ENCODE measurements around the gene SCAP. TPM values are rescaled to one million over a fixed set of nuclear protein-coding genes. Genes with fewer than 3 reads are reported as not detected.

SCAP gene
- total and polyA plus RNA-seq, 8 donors = 29.0 to 59.5 (median 37.2) TPM

- no peak for ATAC-seq
- peak in 1 of 6 donors; percentile 5 for DNase-seq
- intact Hi-C loops (cut with DNase I) = no loop called here
- Histone ChIP-seq H3K36me3 (peaks cover 0 to 7% (median 0%) of the 10 kb centered on the region in 3 donors), H3K4me3 (no peak overlapping the region), H3K4me1 (peaks cover 15 to 27% (median 20%) of the 10 kb centered on the region in 3 donors), H3K27ac (peak overlapping the region; percentile 59 to 80 (median 78)), H3K9me3 (no peaks in the 10 kb centered on the region), H3K27me3 (no peaks in the 10 kb centered on the region)
- no peak for FAIRE-seq
- 90 to 92% methylated on average over 5 of the region's 5 CpGs for WGBS, 2 donors
- TF ChIP-seq CTCF (IDR thresholded peaks at IDR 0.05) = no peak
These were observed 31.6 kb downstream of the SCAP start for GRCh38 chr3:47444103-47444502.

DNA sequence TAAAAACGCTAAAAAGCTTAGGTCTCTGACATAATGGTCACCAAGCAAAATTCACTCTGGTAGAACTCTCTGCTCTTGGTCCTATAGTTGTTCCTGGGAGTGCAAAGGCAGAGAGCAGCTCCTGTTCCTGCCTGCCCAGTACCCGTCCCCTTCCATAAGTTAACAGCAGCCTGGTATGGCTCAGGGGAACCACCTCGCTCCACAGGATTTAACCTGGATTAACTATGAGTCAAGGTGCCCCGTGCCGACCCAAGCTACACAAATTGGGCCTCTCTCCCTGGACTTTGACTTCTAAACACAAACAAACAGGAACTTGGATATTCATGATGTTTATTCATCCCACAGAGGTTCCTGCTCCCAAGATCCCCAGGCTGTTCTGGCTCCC is 32.1 kb downstream of the SCAP start:
- DNase-seq (peak in 2 of 6 donors; percentile 23 to 53), ATAC-seq (peak; percentile 61 to 76 (median 67)), FAIRE-seq (no peak)
- no peaks in the 10 kb centered on the region for H3K9me3 ChIP-seq
- H3K27me3 ChIP-seq = no peaks in the 10 kb centered on the region
- H3K4me1 ChIP-seq = peaks cover 15 to 27% (median 20%) of the 10 kb centered on the region in 3 donors
- peaks cover 0 to 11% (median 0%) of the 10 kb centered on the region in 3 donors for H3K36me3 ChIP-seq
- H3K27ac ChIP-seq = peak overlapping the region; percentile 59 to 80 (median 78)
- intact Hi-C loops (cut with DNase I) = no loop called here
- TF ChIP-seq CTCF (IDR thresholded peaks at IDR 0.05) = no peak
- WGBS, 2 donors = 16 to 22% methylated on average over 5 of the region's 5 CpGs
- peak overlapping the region in 1 of 4 donors; percentile 6 for H3K4me3 ChIP-seq

DNA sequence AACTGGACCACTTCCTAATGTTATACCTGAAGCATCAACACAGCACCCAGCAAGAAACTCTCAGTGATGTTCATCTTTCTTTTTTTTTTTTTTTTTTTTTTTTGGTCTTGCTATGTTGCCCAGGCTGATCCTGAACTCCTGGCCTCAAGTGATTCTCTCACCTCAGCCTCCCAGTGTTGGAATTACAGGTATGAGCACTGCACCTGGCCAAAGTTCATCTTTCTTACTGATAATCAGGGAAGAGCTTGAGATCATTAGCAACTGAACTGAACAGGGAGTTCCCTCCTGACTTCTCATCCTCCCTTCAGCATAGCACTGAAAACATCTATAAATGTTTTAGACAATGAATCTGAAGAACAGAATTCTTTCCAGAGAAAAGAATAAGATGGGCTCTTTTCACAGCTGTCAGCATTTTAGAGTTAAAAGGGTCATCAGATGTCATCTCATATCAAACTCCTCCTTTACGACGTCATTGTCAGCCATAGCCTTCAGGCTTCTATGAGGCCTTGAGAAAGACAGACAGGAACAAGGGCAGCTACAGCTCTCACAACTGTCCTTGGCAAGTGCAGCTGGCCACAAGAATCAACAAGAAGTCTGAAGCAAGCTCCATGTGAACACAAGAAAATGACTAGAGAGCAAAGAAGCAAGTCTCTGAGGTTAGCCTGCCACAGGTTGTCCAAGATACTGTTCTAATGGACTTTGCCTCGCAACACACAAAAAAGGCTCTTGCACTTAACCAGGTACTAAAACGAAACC is 33.8 kb downstream of the SCAP start:
- Histone ChIP-seq H3K9me3 (no peaks in the 10 kb centered on the region), H3K36me3 (peaks cover 0 to 11% (median 0%) of the 10 kb centered on the region in 3 donors), H3K27me3 (no peaks in the 10 kb centered on the region), H3K4me1 (peaks cover 15 to 27% (median 20%) of the 10 kb centered on the region in 3 donors), H3K4me3 (no peak overlapping the region), H3K27ac (peak overlapping the region; percentile 39 to 50 (median 46))
- ATAC-seq (peak; percentile 48 to 60 (median 56)), DNase-seq (peak in 1 of 6 donors; percentile 31), FAIRE-seq (no peak)
- TF ChIP-seq CTCF (IDR thresholded peaks at IDR 0.05) = no peak
- intact Hi-C loops (cut with DNase I) = no loop called here
- 35 to 37% methylated on average over 4 of the region's 4 CpGs for WGBS, 2 donors

DNA sequence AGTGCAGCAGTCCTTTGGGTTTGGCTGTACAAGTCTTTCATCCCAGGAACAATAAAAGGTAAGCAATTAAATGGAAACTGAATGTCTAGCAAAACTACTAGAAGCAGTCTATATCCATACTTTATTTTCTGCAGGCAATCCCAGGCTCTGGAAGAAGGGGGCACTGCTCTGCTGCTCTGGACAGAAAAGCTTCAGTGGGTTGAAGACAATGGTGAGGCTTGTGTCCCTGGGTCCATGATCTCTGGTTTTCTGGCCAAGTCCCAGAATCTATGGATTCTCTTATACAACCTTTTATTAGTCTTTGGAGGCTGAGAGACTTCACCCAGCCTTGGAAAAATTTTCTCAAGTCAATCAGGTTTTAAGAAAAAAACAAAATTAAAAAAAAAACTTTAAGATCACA is 35.6 kb downstream of the SCAP start:
- DNase-seq (peak in 1 of 6 donors; percentile 6), FAIRE-seq (no peak), ATAC-seq (no peak)
- Histone ChIP-seq H3K36me3 (peaks cover 0 to 11% (median 0%) of the 10 kb centered on the region in 3 donors), H3K4me1 (peaks cover 15 to 27% (median 20%) of the 10 kb centered on the region in 3 donors), H3K27ac (no peak overlapping the region), H3K9me3 (no peaks in the 10 kb centered on the region), H3K27me3 (no peaks in the 10 kb centered on the region), H3K4me3 (no peak overlapping the region)
- no peak for TF ChIP-seq CTCF (IDR thresholded peaks at IDR 0.05)
- intact Hi-C loops (cut with DNase I) = no loop called here

- no peak for FAIRE-seq
- Histone ChIP-seq H3K27me3 (no peaks in the 10 kb centered on the region), H3K4me1 (no peaks in the 10 kb centered on the region), H3K9me3 (no peaks in the 10 kb centered on the region), H3K36me3 (peaks cover 0 to 30% (median 4%) of the 10 kb centered on the region in 3 donors), H3K27ac (no peak overlapping the region), H3K4me3 (no peak overlapping the region)
- 93% methylated on average over 5 of the region's 5 CpGs for WGBS, 2 donors
- no peak for ATAC-seq
- TF ChIP-seq CTCF (IDR thresholded peaks at IDR 0.05) = no peak
- intact Hi-C loops (cut with DNase I) = no loop called here
- DNase-seq = peak in 1 of 6 donors; percentile 2
These were observed 39.6 kb downstream of the SCAP start for GRCh38 chr3:47436180-47436579.

All from pancreas (tissue), 10 donors.